Cerebellar cortex (tissue), 1 donor: Measurements from ENCODE around the gene SYNE1.

ENCODE experiments used
- DNase-seq: peaks from one replicate; pipeline ENCODE4 v3.0.0-alpha.2; 2015; ENCODE audit warnings: low spot score

SYNE1 gene

DNA sequence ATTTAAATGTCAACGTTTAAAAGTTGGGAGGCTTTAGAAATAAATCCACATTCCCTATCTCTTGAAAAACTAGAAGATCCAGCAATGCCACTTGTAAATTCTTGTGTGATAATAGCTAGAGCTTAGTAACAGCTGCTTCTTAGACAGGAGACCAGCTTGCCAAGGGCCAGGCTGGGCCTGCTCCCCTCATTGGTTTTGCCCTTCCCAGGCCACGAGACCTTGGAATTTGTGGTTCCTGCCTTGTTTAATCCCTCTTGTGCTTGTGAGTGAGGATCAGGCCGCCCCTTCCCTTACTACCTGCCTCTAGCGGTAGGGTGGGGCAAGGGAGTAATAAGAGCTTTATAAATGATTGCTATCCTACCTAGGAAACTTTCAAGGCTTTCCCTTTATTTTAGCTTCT lies 363.5 kb downstream of the SYNE1 start:
- DNase-seq: no peak

DNA sequence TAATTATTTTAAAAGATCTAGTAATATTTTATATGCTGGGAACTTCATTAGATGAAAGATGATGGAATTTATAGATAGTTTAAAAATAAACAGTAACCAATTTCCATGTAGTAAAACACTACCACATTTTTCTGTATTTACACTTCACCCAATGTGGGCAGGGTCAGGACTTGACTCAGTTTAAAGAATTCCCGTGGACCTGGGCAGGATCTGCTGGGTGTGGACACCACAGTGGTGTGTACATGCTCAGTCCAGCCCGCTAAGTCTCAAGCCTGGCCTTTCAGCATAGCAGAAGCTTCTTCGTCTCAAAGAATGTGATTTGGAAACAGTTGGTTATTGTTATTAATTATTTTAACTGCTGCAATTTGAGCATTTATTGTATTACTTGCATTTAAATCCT lies 364.2 kb downstream of the SYNE1 start:
- DNase-seq: no peak

DNA sequence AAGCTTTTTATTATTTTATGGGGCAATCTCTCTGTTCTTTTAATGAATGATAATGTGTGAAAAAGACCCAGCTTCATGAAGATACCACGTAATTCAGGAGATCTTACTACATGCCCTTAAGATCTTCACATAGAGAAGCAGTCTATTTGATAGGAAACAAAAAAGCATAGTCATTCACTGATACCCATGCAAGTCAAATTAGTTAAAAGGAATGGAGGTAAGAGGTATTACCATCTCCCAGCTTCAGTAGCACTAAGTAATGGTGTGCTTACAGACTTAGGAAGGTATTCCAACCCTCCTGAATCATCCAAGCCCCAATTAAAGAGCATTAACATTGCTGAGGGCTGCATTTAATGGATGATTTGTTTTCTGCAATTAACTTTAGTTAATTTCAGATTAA lies 364.7 kb downstream of the SYNE1 start:
- DNase-seq: no peak

DNA sequence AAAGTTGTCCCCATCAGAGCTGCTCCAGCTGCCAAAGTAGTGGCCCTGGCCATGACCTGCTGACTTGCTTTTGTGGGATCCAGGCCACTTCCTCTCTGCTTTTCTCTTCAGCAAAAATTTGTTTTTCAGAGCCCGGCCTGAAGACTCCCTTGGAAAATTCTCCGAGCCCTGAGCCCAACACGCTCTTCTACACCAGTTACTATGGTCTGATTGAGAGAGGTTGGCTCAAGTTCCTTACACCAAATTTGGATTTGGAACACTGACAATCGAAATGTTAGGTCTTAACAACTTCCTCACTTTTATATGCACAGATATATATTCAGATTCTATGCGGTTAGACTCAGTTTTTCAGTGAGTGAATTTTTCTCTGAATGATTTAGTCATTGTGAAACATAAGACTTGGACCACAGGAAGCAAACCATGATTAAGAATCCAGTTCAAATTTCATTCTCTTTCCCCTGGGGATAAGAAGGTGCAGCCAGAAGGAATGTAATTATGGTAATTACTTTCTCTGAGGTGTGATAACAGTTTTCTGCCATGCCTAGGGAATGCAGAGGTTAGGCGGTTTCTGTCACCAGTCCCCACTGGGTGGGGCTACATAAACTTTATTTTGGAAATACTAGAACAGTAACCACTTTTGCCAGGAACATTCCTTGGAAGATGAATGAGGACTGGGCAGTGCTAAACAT lies 365.2 kb downstream of the SYNE1 start:
- no peak for DNase-seq

DNA sequence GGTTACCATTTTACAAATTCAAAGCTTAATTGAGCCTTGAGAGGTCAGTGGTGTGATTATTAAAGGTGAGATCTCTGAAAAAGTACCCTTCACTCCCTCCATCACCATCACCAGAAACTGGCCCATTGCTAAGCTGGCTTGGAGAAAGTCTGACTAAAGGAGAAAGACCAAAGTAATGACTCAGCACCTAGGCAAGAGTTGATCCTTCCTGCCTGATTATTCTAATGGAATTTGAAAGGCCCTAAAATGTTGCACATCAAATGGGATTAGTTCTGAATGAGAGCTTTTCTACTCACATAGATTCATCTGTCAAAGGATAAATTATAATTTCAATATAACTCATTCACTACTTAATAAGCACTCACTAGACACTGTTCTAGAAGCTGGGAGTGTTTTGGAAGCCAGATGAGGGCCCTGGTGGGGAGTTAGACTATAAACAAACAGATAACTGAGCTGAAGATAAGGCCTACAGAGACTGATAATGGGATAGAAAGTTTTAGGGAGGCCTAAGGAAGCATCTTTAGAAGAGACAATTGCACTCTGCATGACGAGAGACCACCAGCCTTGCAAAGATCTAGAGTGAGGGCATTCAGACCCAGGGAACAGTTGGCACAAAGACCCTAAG lies 366.7 kb downstream of the SYNE1 start:
- no peak for DNase-seq

DNA sequence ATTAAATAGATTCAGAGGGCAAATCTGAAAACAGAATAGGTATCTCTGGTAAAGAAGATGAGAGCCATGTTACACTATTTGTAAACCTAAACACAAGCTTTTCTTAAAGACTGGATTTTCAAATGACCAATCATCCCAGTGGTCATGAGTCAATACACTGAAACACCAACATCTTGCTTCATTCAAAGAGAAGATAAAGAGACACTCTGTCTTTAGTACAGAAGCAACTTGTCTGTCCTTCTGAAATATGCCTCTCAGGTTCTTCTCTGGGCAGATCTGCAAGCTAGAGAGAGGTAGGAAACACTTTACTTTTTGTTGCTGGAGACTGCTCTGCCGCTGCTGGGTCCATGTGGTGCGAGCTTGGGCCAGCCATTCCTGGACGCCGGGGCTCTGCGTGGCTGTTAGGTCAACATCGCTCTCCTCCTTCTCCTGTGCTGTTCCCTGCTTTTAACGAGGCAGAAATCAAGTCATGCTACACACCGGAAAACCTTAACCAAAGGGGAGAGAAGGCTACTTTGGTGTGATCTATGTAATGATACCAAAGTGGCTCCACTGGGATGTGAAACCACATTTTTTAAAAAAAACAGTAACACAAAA lies 368.2 kb downstream of the SYNE1 start:
- DNase-seq: peak; percentile 53

DNA sequence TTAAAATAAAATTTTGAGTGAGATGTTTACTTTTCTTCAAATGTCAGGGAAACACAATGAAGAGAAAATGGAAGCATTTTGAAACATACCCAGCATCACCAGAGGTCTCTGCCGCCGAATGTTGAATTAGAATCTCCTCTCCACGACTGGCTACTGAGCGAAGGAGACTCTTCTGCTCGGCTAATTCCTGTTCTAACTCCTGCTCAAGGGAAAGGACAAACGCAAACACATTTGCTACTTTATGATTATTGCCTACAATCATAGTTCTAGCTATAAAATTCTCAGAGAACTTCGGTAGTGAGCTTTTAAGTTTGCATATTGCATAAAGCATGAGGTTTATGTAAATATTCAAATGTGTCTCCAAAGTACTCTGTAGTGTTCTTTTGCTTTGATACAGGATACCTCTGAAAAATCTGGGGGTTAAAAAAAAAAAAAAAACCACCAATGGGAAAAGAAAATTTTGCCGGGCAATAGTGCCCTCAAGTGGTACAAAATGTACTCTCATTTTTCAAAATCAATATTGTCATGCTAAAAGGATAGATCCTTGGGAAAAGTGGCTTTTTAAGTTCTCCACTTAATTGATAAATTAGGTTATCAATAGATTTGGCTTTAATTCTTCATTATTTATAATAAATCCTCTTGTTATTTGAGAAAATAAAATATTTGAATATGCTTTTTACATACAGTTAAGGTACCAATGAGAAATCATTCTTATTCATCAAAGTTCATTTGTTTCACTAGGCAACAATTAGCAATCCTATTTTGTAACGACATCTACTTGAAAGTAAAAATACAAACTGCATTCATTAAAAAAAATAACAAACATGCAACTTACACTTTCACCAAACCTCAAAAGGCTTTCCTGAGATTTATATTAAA lies 369.0 kb downstream of the SYNE1 start:
- DNase-seq: peak; percentile 57

DNA sequence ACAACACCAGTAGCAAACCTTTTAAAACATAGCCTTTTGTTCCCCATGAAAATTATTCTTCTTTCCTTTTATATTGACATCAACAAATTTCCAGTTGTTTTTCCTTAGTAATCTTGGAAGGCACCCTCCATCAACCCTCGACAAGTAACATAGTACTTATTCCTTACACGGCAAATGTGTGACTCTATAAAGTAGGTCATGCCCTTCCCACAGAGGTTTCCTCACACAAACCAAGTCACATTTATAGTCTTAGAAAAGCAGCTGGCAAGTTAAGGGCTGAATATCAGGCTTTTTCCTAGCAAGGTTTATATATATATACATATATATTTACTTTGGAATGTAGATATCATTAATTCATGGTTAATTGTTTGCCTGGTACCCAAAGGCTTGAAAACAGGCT lies 371.5 kb downstream of the SYNE1 start:
- no peak for DNase-seq

DNA sequence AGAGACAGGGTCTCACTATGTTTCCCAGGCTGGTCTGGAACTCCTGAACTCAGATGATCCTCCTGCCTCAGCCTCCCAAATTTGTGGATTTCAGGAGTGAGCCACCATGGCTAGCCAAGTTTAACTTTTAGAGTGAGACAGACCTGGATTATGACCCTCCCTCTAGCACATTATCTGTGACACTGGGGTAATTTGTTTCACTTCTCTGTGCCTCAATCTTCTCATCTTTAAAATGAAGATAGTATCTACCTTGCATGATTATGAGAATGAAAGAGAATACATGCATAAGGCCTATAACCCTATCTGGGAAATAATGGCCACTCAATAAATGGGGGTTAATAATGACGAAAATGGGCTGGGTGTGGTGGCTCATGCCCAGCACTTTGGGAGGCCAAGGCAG lies 373.6 kb downstream of the SYNE1 start:
- no peak for DNase-seq

DNA sequence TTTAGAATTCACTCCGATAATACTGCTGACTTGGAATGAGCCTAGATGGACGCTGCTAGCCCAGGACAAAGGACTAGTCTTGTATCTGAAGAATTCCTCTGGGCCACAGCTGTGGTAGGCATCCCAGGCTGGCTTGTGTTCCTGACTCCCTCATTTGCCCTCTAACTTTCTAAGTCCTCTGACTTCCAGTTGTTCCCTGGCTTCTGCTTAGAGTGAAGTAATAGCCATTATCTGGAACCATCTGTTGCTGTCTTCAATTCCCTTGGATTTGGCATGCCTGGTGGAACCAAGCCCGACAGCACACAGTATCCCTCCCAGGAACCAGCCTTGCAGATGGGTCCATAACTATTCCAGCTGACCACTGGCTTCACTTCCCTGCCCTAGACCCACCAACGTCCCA lies 376.0 kb downstream of the SYNE1 start:
- DNase-seq: no peak

DNA sequence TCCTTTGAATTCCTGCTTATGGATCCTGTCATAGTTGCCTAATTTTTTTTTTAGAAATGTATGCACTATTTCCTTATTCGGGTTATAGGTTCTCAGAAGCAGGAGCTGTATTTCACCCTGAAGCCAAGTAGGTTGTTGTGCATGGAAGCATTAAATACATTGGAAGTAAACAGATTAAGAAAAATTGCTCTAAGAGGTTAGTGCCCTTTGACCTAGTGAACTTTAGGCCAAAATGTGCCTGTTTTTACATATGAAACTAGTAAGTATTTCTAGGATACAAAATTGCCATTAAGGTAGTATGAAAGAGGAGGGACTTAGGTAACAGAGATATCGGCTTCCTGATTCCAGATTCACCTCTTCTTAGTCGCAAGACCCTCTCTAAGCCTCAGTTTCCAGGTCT lies 377.9 kb downstream of the SYNE1 start:
- no peak for DNase-seq

DNA sequence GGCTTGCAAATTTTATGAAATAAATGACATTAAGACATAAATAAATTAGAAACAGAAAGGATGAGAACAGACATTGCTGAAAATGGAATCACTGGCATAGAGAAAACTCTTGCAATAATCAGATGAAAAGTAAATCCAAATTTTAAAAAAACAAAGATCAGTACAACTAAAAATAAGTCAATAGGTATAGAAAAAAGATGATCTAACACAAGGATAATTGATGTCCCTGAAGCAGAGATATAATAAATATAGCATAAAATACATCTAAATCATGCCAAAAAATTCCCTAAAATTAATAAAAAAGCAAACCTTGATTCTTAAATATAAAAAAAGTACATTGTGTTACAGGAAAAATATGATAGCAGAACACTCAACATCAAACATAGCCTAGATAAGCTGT lies 379.6 kb downstream of the SYNE1 start:
- no peak for DNase-seq

DNA sequence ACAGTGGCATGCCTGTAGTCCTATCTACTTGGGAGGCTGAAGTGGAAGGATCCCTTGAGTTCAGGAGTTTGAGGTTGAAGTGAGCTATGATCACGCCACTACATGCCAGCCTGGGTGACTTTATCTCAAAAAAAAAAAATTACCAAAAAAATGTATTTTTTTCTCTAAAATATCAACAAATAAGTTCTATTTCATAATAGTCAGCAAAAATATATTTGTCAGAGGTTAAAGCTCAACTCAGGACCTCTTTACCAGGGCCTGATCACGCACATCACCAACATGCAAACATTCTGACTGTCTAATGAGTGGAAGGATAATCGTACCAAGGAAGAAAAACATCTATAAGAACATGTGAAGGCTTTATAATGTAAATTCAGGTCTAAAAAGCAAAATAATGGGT lies 387.0 kb downstream of the SYNE1 start:
- no peak for DNase-seq

DNA sequence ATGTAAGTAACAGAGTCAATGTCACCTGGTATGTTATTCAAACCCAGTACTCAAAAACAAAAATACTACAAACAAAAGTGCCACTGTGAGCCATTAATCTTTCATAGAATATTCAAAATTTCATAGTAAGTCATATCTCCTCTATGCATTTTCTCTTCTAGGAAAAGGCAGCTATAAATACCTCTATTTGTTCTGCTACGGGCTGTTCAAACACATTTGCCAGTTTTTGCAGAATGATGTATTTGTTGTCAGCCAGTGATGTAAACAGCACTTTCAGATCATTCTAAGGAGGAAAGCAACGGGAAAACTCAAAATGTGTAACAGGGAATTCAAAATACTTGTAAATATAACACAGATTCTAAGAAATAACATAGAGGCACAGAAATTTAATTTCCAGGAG lies 388.2 kb downstream of the SYNE1 start:
- DNase-seq: no peak

DNA sequence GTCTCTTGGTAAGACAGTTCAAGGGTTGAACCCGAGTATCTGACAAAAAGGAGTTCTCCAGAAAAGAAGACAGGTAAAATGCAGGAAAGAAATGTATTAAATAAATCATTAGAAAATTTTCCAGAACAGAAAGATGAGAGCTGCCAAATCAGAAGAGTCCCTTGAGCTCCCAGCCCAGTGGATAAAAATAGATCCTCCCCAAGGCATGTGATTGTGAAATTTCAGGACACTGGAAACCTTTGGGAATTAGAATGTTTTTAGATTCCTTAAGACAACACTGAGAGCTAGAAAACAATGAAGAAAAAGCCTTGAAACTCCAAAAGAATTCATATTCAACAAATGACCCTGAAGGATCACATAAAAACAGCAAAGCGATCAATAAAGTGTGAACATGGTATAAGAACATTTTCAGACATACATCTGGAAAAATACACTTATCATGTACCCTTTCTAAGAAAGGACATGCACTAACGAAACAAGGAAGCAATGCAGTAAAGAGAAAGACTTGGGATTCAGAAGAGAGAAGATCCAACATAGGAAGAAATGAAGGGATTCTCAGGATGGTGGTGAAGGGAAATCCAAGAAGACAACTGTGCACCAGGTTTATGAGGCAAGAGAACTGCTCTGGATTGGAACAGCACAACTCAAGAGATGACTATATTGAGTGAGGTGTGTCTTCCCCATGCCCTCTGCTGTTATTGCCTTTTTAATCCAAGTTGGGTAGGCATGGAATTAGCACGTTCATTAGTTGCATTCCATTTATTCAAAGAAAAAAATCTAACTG lies 390.4 kb downstream of the SYNE1 start:
- peak; percentile 58 for DNase-seq

DNA sequence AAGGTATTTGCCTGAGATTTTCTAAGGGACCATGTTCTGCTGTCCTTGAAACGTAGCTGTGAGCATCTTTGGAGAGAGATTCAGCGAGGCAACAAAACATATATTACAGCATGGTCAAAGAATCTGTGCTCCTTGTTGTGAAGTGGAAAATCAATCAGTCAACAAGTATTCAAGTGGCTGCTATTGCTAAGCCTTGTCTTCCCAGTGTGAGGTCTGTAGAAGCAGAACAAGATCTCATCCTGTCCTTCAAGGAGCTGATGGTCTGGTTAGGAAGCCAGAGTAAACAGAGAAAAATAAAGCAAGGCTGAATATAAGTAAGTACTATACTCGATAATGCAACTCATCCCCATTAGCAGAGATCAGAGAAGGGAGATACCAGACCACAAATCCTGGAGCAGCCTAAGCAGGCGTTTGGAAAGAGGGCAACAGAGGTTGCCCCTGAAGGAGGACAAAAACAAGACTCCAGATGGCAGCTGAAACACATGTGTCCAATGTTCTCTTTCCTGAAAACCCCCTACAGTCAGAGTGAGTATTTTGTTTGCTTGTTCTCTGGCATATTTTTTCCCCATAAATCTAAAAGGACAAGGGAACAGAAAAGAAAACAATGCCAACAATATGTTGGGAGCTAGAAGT lies 392.0 kb downstream of the SYNE1 start:
- no peak for DNase-seq

DNA sequence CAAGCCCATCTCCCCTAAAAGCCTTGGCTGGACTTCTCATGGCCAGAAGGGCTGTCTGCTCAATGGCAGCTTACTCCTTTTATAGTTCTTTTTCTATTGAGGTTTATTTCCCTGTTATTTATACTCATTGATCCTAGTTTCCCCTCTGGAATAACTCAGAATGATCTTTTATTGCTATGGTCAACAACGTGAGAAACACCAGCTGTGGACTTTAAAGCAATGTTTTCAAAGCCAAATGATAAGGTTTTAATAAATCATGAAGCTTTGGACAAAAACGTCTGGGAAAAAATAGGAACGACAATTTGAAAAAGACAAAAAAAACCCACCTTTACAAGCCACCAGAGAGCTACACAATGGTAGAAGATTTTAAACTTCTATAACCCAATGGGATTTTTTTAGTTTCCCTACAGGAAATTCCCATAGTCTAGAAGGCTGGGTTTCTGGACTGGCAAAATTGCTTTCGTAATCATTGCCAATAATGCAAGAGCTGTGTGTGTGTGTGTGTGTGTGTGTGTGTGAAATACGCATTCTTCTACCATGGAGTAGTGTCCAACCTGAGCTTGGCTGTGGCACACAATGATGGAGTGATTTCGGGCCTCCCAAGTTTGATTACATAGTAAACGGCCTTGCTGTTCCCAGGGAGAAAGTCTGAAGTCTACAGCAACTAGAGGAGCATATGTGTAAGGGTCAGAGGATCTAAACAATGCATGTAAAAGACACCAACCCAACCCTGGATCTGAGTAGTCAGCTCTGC lies 396.0 kb downstream of the SYNE1 start:
- DNase-seq: no peak

DNA sequence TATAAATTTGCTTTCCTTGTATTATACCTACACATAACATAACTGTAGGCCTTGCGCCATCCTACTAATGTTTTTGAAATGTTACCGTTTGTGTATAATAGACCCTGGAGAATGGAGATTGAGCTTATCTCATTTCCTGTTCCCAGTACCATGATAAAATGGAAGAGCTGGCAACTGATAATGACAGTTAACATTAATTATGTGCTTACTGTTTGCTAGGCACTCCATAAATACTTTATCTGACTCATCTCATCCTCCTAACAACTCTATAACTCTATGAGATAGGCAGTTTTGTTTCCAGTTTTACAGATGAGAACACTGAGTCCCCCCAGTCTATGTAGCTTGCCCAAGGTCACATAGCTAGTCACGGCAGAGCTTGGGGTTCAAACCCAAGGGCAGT lies 396.7 kb downstream of the SYNE1 start:
- no peak for DNase-seq

DNA sequence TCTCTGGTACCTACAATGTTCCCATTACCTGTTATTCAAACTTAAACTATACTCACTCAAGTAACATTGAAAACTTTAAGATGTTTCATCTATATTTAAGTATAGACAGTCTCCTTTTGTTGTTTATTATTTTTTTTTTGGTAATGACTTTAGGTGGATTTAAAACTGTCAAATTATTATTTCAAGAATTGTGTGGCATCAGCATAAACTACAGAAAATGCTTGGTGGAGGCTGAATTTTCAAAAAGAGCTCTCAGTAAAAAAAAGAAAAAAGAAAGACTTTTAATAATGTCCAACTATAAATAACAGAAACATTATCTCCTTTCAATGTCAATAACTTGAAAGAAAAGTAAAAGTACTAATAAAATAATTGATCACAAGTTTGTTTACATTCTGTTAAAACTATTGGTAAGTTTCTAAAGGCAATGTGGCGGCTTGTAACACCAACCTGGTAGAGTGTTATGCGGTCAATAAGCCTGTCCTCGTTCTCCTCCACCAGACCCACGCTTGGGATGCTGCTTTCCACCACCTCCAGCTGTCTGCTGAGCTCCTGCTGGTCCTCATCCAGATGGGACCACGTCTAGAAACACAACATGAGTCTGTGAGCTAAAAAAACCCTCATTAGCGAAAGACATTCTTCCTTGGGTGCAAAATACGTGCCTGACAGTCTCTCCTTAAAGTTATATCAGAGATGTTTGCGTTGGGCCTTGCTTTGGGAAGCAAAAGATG lies 400.6 kb downstream of the SYNE1 start:
- DNase-seq: no peak
